WTC11 (cell line): ENCODE data around the gene CCNB2. TPM values are rescaled to one million over a fixed set of nuclear protein-coding genes. Genes with fewer than 3 reads are reported as not detected.

Source experiments
- ATAC-seq: fragments of 200-7000 bp; cut with Tn5 transposase; 2 replicates; pipeline ENCODE4 v1.10.0; 2021; ENCODE audit warnings: mild to moderate bottlenecking, moderate library complexity
- CTCF ChIA-PET: fragments of 300-600 bp; sonication (Branson Sonifier 250); formaldehyde crosslinking; loops from one replicate; lab custom pipeline; 2021; ENCODE audit warnings: antibody characterized with exemption; lab: Charles Lee
- POLR2A ChIA-PET: fragments of 350-600 bp; sonication (Branson Sonifier 250); formaldehyde crosslinking; loops from one replicate; lab custom pipeline; 2021; ENCODE audit warnings: antibody characterized with exemption; lab: Charles Lee
- DNase-seq: peaks from one replicate; pipeline ENCODE4 v3.0.0; 2021; ENCODE audit warnings: low spot score
- H3K27ac Mint-ChIP-seq: 2 replicates; pipeline ENCODE4 v1.8.0; 2021; ENCODE audit warnings: mixed read lengths
- H3K27me3 Mint-ChIP-seq: 2 replicates; pipeline ENCODE4 v1.8.0; 2021; ENCODE audit warnings: low read depth, mild to moderate bottlenecking, moderate library complexity, mixed read lengths
- H3K36me3 Mint-ChIP-seq: 2 replicates; pipeline ENCODE4 v1.8.0; 2021; ENCODE audit warnings: mixed read lengths
- H3K4me1 Mint-ChIP-seq: 2 replicates; pipeline ENCODE4 v1.8.0; 2022; ENCODE audit warnings: mixed read lengths
- H3K4me3 Mint-ChIP-seq: 2 replicates; pipeline ENCODE4 v1.8.0; 2021; ENCODE audit warnings: mild to moderate bottlenecking, moderate library complexity, mixed read lengths
- H3K9me3 Mint-ChIP-seq: 2 replicates; pipeline ENCODE4 v1.8.0; 2021; ENCODE audit warnings: mixed read lengths
- CREB1 ChIP-seq: sonication (generic); formaldehyde crosslinking; IDR thresholded peaks from 2 replicates; pipeline ENCODE4 v1.8.0; 2023; ENCODE audit warnings: mild to moderate bottlenecking, missing genetic modification reagents
- ELF4 ChIP-seq: sonication (generic); formaldehyde crosslinking; IDR thresholded peaks from 2 replicates; pipeline ENCODE4 v1.8.1; 2022; ENCODE audit warnings: low read depth, mild to moderate bottlenecking, moderate library complexity, missing genetic modification reagents
- EMX1 ChIP-seq: fragments of 250-450 bp; sonication (Bioruptor Pico); IDR thresholded peaks from 2 replicates; pipeline ENCODE4 v1.8.0; 2021; ENCODE audit warnings: mild to moderate bottlenecking
- NFATC4 ChIP-seq: fragments of 250-450 bp; sonication (Bioruptor Pico); IDR thresholded peaks from 2 replicates; pipeline ENCODE4 v1.9.0; 2021; ENCODE audit warnings: mild to moderate bottlenecking
- NR3C1 ChIP-seq: sonication (generic); formaldehyde crosslinking; conservative IDR thresholded peaks from 2 replicates; pipeline ENCODE4 v1.8.1; 2023; ENCODE audit warnings: low read depth, mild to moderate bottlenecking, missing genetic modification reagents
- OVOL2 ChIP-seq: fragments of 250-450 bp; sonication (Bioruptor Pico); IDR thresholded peaks from 2 replicates; pipeline ENCODE4 v1.9.0; 2021; ENCODE audit warnings: mild to moderate bottlenecking, borderline replicate concordance
- SMAD4 ChIP-seq: sonication (generic); formaldehyde crosslinking; IDR thresholded peaks from 2 replicates; pipeline ENCODE4 v1.8.0; 2022; ENCODE audit warnings: mild to moderate bottlenecking, missing genetic modification reagents
- SP1 ChIP-seq: sonication (generic); formaldehyde crosslinking; conservative IDR thresholded peaks from 2 replicates; pipeline ENCODE4 v1.8.1; 2022; ENCODE audit warnings: missing genetic modification reagents
- TCF7 ChIP-seq: sonication (generic); formaldehyde crosslinking; IDR thresholded peaks from 2 replicates; pipeline ENCODE4 v1.8.0; 2022; ENCODE audit warnings: mild to moderate bottlenecking, low read depth, missing genetic modification reagents, moderate library complexity
- TEAD1 ChIP-seq: sonication (generic); formaldehyde crosslinking; IDR thresholded peaks from 2 replicates; pipeline ENCODE4 v1.8.0; 2022; ENCODE audit warnings: mild to moderate bottlenecking, missing genetic modification reagents
- ZNF121 ChIP-seq: sonication (generic); formaldehyde crosslinking; IDR thresholded peaks from 2 replicates; pipeline ENCODE4 v1.8.0; 2023; ENCODE audit warnings: missing genetic modification reagents
- total RNA-seq: library from RNA; stranded (reverse); gene quantifications from 3 replicates; pipeline ENCODE4 v1.2.3, GENCODE V29; 2021
- TF ChIP-seq, protein P1 (sequence below): sonication (generic); formaldehyde crosslinking; IDR thresholded peaks from 2 replicates; pipeline ENCODE4 v1.8.0; 2022; ENCODE audit warnings: mild to moderate bottlenecking, missing genetic modification reagents
- TF ChIP-seq, protein P2 (sequence below): sonication (generic); formaldehyde crosslinking; conservative IDR thresholded peaks from 2 replicates; pipeline ENCODE4 v1.8.1; 2023; ENCODE audit warnings: mild to moderate bottlenecking, low read depth, missing genetic modification reagents, moderate library complexity
- TF ChIP-seq, protein P3 (sequence below): fragments of 250-450 bp; sonication (Bioruptor Pico); IDR thresholded peaks from 2 replicates; pipeline ENCODE4 v2.1.2; 2022; ENCODE audit warnings: mild to moderate bottlenecking, moderate library complexity
- TF ChIP-seq, protein P4 (sequence below): sonication (generic); formaldehyde crosslinking; IDR thresholded peaks from 2 replicates; pipeline ENCODE4 v1.8.1; 2023; ENCODE audit warnings: mild to moderate bottlenecking, missing genetic modification reagents
- TF ChIP-seq, protein P5 (sequence below): sonication (generic); formaldehyde crosslinking; IDR thresholded peaks from 2 replicates; pipeline ENCODE4 v1.8.1; 2023; ENCODE audit warnings: mild to moderate bottlenecking, missing genetic modification reagents
- TF ChIP-seq, protein P6 (sequence below): fragments of 250-450 bp; sonication (Bioruptor Pico); IDR thresholded peaks from 2 replicates; pipeline ENCODE4 v1.9.0; 2021; ENCODE audit warnings: mild to moderate bottlenecking
- TF ChIP-seq, protein P7 (sequence below): sonication (generic); formaldehyde crosslinking; IDR thresholded peaks from 2 replicates; pipeline ENCODE4 v1.8.0; 2023; ENCODE audit warnings: mild to moderate bottlenecking, missing genetic modification reagents
- TF ChIP-seq, protein P8 (sequence below): sonication (generic); formaldehyde crosslinking; IDR thresholded peaks from 2 replicates; pipeline ENCODE4 v1.8.0; 2022; ENCODE audit warnings: missing genetic modification reagents

The CCNB2 gene
- total RNA-seq, 1 experiment from 2014 or later = 93.3 TPM

DNA sequence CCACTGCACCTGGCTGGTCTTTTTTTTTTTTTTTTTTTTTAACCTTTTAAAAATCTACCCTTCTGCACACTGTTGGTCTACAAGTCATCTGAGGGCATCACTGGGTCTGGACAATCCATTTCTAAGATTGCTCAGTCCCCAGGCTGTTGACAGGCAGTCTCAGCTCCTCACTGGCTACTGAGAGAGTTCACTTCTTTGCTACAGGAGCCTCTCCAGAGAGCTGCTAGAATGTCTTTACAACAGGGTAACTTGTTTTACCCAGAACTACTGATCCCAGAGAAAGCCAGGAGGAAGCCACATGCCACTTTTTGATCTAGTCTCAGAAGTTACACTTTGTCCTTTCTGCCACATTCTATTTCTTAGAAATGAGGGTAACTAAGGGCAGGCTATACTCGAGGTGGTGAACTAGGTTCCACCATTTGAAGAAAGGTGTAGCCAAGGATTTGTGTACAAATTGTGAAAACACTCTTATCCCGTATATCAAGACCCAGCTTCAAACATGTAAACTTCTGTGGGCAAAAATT, 5.7 kb upstream of the CCNB2 start:
- peak overlapping the region; percentile 63 for H3K27ac Mint-ChIP-seq
- TF ChIP-seq, protein P1, sequence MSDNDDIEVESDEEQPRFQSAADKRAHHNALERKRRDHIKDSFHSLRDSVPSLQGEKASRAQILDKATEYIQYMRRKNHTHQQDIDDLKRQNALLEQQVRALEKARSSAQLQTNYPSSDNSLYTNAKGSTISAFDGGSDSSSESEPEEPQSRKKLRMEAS (CRISPR knock-in tag) = no peak
- TF ChIP-seq, protein P2, sequence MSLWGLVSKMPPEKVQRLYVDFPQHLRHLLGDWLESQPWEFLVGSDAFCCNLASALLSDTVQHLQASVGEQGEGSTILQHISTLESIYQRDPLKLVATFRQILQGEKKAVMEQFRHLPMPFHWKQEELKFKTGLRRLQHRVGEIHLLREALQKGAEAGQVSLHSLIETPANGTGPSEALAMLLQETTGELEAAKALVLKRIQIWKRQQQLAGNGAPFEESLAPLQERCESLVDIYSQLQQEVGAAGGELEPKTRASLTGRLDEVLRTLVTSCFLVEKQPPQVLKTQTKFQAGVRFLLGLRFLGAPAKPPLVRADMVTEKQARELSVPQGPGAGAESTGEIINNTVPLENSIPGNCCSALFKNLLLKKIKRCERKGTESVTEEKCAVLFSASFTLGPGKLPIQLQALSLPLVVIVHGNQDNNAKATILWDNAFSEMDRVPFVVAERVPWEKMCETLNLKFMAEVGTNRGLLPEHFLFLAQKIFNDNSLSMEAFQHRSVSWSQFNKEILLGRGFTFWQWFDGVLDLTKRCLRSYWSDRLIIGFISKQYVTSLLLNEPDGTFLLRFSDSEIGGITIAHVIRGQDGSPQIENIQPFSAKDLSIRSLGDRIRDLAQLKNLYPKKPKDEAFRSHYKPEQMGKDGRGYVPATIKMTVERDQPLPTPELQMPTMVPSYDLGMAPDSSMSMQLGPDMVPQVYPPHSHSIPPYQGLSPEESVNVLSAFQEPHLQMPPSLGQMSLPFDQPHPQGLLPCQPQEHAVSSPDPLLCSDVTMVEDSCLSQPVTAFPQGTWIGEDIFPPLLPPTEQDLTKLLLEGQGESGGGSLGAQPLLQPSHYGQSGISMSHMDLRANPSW = no peak
- TF ChIP-seq, protein P3, sequence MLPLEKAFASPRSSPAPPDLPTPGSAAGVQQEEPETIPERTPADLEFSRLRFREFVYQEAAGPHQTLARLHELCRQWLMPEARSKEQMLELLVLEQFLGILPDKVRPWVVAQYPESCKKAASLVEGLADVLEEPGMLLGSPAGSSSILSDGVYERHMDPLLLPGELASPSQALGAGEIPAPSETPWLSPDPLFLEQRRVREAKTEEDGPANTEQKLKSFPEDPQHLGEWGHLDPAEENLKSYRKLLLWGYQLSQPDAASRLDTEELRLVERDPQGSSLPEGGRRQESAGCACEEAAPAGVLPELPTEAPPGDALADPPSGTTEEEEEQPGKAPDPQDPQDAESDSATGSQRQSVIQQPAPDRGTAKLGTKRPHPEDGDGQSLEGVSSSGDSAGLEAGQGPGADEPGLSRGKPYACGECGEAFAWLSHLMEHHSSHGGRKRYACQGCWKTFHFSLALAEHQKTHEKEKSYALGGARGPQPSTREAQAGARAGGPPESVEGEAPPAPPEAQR (CRISPR knock-in tag) = no peak
- TF ChIP-seq, protein P4, sequence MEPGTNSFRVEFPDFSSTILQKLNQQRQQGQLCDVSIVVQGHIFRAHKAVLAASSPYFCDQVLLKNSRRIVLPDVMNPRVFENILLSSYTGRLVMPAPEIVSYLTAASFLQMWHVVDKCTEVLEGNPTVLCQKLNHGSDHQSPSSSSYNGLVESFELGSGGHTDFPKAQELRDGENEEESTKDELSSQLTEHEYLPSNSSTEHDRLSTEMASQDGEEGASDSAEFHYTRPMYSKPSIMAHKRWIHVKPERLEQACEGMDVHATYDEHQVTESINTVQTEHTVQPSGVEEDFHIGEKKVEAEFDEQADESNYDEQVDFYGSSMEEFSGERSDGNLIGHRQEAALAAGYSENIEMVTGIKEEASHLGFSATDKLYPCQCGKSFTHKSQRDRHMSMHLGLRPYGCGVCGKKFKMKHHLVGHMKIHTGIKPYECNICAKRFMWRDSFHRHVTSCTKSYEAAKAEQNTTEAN = no peak
- TF ChIP-seq NR3C1 (CRISPR knock-in tag) = no peak
- TF ChIP-seq EMX1 (CRISPR knock-in tag) = no peak
- TF ChIP-seq, protein P5, sequence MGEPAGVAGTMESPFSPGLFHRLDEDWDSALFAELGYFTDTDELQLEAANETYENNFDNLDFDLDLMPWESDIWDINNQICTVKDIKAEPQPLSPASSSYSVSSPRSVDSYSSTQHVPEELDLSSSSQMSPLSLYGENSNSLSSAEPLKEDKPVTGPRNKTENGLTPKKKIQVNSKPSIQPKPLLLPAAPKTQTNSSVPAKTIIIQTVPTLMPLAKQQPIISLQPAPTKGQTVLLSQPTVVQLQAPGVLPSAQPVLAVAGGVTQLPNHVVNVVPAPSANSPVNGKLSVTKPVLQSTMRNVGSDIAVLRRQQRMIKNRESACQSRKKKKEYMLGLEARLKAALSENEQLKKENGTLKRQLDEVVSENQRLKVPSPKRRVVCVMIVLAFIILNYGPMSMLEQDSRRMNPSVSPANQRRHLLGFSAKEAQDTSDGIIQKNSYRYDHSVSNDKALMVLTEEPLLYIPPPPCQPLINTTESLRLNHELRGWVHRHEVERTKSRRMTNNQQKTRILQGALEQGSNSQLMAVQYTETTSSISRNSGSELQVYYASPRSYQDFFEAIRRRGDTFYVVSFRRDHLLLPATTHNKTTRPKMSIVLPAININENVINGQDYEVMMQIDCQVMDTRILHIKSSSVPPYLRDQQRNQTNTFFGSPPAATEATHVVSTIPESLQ (CRISPR knock-in tag) = no peak
- TF ChIP-seq, protein P6, sequence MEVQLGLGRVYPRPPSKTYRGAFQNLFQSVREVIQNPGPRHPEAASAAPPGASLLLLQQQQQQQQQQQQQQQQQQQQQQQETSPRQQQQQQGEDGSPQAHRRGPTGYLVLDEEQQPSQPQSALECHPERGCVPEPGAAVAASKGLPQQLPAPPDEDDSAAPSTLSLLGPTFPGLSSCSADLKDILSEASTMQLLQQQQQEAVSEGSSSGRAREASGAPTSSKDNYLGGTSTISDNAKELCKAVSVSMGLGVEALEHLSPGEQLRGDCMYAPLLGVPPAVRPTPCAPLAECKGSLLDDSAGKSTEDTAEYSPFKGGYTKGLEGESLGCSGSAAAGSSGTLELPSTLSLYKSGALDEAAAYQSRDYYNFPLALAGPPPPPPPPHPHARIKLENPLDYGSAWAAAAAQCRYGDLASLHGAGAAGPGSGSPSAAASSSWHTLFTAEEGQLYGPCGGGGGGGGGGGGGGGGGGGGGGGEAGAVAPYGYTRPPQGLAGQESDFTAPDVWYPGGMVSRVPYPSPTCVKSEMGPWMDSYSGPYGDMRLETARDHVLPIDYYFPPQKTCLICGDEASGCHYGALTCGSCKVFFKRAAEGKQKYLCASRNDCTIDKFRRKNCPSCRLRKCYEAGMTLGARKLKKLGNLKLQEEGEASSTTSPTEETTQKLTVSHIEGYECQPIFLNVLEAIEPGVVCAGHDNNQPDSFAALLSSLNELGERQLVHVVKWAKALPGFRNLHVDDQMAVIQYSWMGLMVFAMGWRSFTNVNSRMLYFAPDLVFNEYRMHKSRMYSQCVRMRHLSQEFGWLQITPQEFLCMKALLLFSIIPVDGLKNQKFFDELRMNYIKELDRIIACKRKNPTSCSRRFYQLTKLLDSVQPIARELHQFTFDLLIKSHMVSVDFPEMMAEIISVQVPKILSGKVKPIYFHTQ = no peak
- TF ChIP-seq CREB1 (CRISPR knock-in tag) = no peak
- TF ChIP-seq TEAD1 (CRISPR knock-in tag) = no peak
- no peak for TF ChIP-seq NFATC4
- TF ChIP-seq ELF4 (CRISPR knock-in tag) = no peak
- no peak for TF ChIP-seq TCF7 (CRISPR knock-in tag)
- no peak for TF ChIP-seq SMAD4
- TF ChIP-seq, protein P7, sequence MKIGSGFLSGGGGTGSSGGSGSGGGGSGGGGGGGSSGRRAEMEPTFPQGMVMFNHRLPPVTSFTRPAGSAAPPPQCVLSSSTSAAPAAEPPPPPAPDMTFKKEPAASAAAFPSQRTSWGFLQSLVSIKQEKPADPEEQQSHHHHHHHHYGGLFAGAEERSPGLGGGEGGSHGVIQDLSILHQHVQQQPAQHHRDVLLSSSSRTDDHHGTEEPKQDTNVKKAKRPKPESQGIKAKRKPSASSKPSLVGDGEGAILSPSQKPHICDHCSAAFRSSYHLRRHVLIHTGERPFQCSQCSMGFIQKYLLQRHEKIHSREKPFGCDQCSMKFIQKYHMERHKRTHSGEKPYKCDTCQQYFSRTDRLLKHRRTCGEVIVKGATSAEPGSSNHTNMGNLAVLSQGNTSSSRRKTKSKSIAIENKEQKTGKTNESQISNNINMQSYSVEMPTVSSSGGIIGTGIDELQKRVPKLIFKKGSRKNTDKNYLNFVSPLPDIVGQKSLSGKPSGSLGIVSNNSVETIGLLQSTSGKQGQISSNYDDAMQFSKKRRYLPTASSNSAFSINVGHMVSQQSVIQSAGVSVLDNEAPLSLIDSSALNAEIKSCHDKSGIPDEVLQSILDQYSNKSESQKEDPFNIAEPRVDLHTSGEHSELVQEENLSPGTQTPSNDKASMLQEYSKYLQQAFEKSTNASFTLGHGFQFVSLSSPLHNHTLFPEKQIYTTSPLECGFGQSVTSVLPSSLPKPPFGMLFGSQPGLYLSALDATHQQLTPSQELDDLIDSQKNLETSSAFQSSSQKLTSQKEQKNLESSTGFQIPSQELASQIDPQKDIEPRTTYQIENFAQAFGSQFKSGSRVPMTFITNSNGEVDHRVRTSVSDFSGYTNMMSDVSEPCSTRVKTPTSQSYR (CRISPR knock-in tag) = no peak
- no peak for TF ChIP-seq ZNF121 (CRISPR knock-in tag)
- TF ChIP-seq OVOL2 = no peak
- TF ChIP-seq, protein P8, sequence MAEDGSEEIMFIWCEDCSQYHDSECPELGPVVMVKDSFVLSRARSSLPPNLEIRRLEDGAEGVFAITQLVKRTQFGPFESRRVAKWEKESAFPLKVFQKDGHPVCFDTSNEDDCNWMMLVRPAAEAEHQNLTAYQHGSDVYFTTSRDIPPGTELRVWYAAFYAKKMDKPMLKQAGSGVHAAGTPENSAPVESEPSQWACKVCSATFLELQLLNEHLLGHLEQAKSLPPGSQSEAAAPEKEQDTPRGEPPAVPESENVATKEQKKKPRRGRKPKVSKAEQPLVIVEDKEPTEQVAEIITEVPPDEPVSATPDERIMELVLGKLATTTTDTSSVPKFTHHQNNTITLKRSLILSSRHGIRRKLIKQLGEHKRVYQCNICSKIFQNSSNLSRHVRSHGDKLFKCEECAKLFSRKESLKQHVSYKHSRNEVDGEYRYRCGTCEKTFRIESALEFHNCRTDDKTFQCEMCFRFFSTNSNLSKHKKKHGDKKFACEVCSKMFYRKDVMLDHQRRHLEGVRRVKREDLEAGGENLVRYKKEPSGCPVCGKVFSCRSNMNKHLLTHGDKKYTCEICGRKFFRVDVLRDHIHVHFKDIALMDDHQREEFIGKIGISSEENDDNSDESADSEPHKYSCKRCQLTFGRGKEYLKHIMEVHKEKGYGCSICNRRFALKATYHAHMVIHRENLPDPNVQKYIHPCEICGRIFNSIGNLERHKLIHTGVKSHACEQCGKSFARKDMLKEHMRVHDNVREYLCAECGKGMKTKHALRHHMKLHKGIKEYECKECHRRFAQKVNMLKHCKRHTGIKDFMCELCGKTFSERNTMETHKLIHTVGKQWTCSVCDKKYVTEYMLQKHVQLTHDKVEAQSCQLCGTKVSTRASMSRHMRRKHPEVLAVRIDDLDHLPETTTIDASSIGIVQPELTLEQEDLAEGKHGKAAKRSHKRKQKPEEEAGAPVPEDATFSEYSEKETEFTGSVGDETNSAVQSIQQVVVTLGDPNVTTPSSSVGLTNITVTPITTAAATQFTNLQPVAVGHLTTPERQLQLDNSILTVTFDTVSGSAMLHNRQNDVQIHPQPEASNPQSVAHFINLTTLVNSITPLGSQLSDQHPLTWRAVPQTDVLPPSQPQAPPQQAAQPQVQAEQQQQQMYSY = no peak
- no peak for TF ChIP-seq SP1 (CRISPR knock-in tag)
- CTCF ChIA-PET = no interaction called here
- DNase-seq (no peak), ATAC-seq (no peak)
- POLR2A ChIA-PET = no interaction called here
- peaks cover 2% of the 10 kb centered on the region; the same call in 1 of the 2 replicates for H3K4me1 Mint-ChIP-seq
- H3K9me3 Mint-ChIP-seq = no peaks in the 10 kb centered on the region
- no peaks in the 10 kb centered on the region for H3K27me3 Mint-ChIP-seq
- H3K36me3 Mint-ChIP-seq = peaks cover 12% of the 10 kb centered on the region
- H3K4me3 Mint-ChIP-seq = no peak overlapping the region
